HG02884 (cell line): Measurements from ENCODE around the gene SLC37A1.

Experiments used
- ATAC-seq: cut with Tn5 transposase; IDR thresholded peaks from one replicate; pipeline ENCODE4 v1.9.1; 2021; ENCODE audit warnings: mild to moderate bottlenecking, moderate library complexity; ENCODE audit not compliant: unreplicated experiment

Gene SLC37A1

DNA sequence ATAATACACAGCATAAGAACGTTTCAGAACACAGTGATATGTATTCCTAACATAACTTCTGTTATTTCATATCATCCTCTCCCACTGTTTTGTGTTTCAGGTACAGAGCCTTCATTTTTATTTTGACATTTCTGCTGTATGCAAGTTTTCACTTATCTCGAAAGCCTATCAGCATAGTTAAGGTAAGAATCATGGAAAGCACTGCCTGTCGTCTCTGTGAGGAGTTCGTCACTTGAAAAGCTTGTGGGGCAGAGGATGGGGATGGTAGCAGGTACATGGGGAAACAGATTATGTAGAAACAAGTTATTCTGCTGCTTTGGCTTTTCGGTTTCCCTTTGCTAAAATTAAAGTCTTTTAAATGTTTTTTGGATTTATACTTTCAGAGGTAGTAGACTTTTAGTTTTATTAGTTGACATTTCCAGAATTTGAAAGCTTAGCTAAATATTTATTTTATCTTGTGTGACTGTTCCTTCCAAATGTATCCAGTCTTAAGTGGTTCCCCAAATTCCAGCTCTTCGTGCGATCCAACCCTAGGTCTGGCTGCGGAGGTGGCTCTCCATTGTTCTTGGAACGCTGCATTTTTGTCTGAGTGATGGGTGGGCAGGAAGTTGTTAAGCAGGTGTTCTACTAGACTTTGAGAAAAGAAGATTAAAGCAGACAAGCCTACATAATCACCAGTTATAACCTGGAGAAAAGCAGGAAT is 12.2 kb downstream of the SLC37A1 start:
- no peak for ATAC-seq

DNA sequence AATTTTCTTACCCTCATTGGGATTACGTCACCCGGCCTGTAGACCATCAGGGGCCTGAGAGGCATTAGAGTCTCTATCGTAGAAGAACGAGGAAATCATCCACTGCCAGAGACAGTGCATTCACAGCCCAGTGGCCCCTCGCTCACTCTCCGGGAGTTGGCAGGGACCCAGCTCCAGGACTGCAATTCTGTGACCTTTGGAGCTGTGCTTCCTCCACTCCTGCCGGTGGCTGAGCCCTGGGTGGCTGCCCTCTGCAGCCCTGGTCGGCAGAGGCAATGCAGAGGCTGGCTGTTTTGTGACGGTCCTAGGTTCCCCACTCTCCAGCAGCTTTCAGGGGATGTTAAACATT is 12.7 kb downstream of the SLC37A1 start:
- ATAC-seq, result no peak

DNA sequence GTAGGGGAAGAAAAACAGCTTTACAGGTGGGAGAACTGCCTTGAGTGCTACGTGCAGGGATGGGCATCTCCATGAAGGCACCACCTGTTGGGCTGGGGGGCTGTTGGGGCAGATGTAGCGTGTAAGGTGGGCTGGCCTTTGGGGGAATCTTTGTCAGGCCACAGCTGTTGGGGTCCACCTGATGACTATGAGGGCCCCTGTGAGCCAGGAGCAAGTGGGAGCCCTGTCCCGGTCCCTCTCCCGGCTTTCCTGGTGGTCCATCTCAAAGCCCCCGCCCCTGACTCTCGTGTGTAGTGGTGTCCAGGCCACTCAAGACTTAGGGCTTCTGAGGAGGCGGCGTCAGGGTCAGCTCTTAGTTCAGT is 13.5 kb downstream of the SLC37A1 start:
- no peak for ATAC-seq

- no peak for ATAC-seq
Observed at GRCh38 chr21:42527489-42528158, 14.0 kb downstream of the SLC37A1 start.

DNA sequence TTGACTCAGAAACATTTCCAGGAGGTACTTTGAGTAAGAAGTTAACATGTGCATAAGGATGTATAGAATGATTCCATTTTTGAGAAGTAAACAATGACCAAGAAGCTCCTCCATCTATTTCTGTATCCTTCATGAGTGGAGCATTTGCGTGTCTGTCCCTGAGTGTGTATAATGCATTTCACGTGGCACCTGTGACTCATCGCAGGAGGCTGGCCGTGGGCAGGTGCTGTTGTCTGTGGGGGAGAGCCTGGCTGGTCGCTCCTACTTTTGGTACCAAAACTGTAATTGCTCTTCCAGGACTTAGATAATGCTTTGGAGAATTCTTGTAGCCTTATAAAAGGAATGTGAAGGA is 16.5 kb downstream of the SLC37A1 start:
- no peak for ATAC-seq

- ATAC-seq, result no peak
Observed at GRCh38 chr21:42531771-42532170, 18.1 kb downstream of the SLC37A1 start.

DNA sequence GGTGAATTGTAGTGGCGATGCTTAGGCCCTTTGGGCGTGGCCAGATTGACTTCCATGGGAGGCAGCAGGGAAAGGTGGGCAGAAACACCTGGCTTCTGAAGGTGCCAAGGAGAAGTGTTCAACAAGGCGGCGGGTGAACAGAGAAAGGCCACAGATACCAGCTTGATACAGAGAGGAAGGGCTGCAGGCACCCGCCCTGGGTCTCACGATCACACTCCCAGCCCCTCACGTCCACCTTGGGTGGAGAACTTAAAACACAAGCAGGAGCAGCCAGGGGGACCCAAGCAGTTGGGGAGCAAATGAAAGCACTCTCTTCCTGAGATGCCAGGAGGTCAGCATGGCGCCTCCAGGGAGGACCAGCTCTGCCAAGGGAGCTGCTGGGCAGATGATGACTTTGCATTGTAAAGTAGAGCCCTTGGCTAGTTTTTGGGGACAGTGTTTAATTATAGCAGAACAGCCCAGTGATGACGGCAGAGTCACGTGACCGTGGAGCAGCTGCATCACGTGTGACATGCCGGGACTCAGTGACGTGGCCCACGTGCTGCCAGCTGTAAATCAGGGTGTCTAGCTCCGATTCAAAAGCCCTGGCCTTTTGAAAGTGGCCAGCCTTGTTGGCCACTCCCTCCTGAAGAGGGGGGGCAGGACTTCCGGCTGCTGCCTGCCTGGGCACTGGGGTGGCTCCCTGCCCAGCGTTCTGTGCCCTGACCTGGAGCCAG is 19.0 kb downstream of the SLC37A1 start:
- no peak for ATAC-seq

DNA sequence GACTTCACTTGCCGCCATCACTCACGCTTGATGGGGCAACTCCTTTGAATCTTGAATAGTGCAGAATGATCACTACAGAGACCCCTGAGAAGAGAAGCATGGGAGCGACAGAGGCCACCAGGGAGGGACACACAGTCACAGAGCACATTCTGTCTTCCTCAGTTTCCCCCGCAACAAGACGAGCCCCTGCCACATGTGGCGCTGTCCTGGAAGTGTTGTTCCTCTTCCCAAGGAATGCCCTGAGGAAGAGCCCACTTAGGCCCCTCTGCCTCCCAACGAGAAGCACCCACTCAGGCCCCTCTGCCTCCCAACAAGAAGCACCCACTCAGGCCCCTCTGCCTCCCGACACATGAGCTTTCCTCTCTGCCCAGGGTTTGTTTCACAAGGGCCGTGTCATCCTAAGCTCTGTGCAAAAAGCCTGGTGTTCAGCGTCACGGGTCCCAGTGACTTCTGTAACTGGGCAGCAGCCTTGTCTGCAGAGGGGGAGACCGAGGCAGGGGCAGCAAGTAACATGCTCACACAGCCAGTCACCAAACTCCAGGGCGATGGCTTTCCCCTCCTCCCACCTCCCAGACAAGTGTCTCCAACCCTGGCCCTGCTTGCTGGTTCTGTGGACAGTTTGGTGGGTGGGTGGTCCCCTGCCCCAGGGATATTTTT is 19.8 kb downstream of the SLC37A1 start:
- no peak for ATAC-seq

GRCh38 chr21:42533963-42534355 is 20.3 kb downstream of the SLC37A1 start:
- no peak for ATAC-seq

- no peak for ATAC-seq
Observed at GRCh38 chr21:42534421-42535378, 21.0 kb downstream of the SLC37A1 start.

DNA sequence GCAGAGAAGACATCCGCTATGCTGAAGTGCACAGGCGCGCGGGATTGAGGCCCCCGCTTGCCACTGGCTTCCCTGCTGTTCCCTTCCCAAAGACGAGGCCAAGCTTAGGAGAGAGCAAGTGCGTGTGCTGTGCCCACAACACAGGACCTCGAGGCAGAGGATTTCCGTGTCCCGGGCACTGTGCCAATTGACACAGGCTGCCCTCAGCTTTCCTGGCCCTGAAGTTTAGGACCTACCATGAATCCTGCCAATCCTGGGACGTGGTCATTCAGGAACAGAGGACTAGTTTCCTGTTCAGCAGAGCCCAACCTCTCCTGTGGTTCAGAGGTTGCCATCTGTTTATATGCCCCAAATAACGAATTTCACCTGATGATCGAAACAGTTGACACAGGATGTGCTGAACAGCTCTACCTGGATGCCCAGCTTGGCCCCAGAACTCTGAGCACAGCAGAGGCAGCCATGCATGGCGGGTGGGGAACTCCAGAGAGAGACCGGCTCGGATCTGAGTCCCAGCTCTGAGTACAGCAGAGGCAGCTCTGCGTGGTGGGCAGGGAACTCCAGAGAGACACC is 22.0 kb downstream of the SLC37A1 start:
- peak; percentile 53 for ATAC-seq

- ATAC-seq, result no peak
Observed at GRCh38 chr21:42536601-42537000, 22.9 kb downstream of the SLC37A1 start.

DNA sequence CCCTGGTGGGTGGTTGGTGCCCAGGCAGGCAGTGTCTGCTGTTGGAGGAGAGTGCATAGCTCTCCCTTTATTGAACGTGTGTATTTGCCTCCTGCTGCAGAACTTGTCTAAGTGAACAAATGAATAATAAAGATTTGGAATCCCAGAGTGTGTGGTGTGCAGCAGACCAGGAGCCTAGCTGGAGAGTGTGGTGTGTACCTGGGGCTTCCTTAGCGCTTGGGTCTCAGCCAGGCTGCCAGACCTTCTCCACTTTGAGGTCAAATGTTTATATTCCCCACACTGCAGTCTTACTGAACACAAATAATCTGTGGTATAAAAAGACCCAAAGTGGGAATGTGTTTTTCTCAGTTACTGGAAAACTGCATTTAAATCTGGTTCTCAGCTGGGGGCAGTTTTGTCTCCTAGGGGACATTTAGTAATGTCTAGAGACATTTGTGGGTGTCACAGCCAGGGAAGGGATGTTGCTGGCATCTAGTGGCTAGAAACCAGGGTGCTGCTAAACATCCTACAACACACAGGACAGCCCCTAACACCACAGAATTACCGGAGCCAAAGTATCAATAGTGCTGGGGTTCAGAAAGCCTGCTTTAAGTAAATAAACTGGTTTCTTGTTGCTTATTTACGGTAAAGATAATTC is 23.6 kb downstream of the SLC37A1 start:
- no peak for ATAC-seq

- no peak for ATAC-seq
Observed at GRCh38 chr21:42538479-42539275, 25.0 kb downstream of the SLC37A1 start.

GRCh38 chr21:42539342-42539741 is 25.7 kb downstream of the SLC37A1 start:
- ATAC-seq, result no peak

DNA sequence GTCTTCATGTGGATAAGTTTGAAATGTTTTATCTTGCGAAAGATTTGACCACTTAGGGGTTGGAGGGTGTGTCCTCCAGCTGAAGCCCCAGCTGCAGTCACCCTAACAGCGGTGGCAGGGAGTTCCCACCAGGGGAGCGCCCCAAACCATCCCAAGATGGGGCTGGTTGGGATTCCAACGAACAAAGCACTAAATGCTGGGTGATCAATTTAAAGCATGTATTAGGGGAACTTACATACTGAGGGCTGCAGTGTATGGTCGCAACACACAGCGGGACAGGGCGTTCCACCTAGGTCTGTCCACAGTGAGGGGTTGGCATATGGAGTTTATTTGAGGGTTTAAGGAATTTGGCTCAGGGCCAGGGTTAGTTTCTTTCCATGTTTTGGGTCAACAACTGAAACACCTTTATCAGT is 26.3 kb downstream of the SLC37A1 start:
- ATAC-seq, result no peak

DNA sequence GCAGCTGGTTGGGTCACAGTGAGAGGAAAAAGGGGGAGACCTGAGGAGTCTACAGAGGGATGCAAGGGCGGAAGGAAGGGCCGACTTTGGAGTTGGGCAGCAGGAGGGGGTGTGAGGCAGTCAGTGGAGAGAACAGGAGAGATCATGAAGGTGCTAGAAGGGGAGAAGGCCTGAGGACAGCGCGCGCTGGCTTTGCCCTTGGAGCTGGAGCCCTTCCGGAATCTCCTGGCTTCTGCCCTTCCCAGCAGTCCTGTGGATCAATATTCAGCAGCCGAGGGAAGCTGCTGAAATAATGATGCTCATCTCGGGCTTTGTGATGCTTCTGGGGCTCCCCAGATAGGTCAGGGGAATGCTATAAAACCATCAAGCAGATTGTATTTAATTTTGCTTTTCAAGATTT is 26.7 kb downstream of the SLC37A1 start:
- ATAC-seq, result no peak

GRCh38 chr21:42541174-42541573 is 27.5 kb downstream of the SLC37A1 start:
- ATAC-seq, result no peak

DNA sequence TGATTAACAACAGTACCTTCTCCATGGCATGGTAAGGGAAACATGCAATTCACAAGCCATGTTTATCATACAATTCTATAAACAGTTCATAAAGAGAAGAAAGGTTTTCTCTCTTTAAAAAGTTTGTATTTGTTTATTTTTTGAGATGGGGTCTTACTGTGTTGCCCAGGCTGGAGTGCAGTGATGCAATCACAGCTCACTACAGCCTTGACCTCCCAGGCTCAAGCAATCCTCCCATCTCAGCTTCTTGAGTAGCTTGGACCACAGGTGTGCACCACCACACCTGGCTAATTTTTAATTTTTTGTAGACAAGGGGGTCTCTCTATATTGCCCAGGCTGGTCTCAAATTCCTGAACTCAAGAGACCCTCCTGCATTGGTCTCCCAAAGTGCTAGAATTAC is 28.0 kb downstream of the SLC37A1 start:
- no peak for ATAC-seq
